Mesenchymal stem cell (in vitro differentiated cells and primary cell): ENCODE measurements around the gene ETV6.

Experiments
- DNase-seq: peaks from one replicate; pipeline ENCODE4 v3.0.0-alpha.2; 2013
- H2AFZ ChIP-seq: one replicate; pipeline ENCODE4 v1.6.1; 2013; ENCODE audit warnings: low read depth, mild to moderate bottlenecking, control low read depth, inconsistent platforms, low read length, moderate library complexity
- H2AK5ac ChIP-seq: 2 replicates; pipeline ENCODE4 v1.6.1; 2013; ENCODE audit warnings: low read length, moderate library complexity, mild to moderate bottlenecking, inconsistent platforms; ENCODE audit not compliant: severe bottlenecking
- H2BK120ac ChIP-seq: one replicate; pipeline ENCODE4 v1.6.1; 2013; ENCODE audit warnings: low read depth, mild to moderate bottlenecking, inconsistent platforms, low read length, moderate library complexity
- H2BK12ac ChIP-seq, 2 experiments: one replicate each; pipeline ENCODE4 v1.6.1; 2013; ENCODE audit warnings: inconsistent platforms in 2 of 2, low read length in 2 of 2, mild to moderate bottlenecking in 2 of 2, moderate library complexity in 2 of 2, control low read depth in 1 of 2
- H2BK15ac ChIP-seq: one replicate; pipeline ENCODE4 v1.6.1; 2013; ENCODE audit warnings: mild to moderate bottlenecking, low read depth, inconsistent platforms; ENCODE audit not compliant: poor library complexity, severe bottlenecking
- H2BK5ac ChIP-seq: 2 replicates; pipeline ENCODE4 v1.6.1; 2013; ENCODE audit warnings: low read depth, mild to moderate bottlenecking, low read length, control low read depth, inconsistent platforms; ENCODE audit not compliant: poor library complexity, severe bottlenecking
- H3K14ac ChIP-seq, 2 experiments: one replicate each; pipeline ENCODE4 v1.6.1; 2013; ENCODE audit warnings: inconsistent platforms in 2 of 2, low read length in 2 of 2, control low read depth in 1 of 2, mild to moderate bottlenecking in 1 of 2, moderate library complexity in 1 of 2
- H3K18ac ChIP-seq, 2 experiments: one replicate each; pipeline ENCODE4 v1.6.1; 2013; ENCODE audit warnings: inconsistent platforms in 2 of 2, low read length in 2 of 2, control low read depth in 1 of 2, low read depth in 1 of 2, mild to moderate bottlenecking in 1 of 2
- H3K23ac ChIP-seq, 2 experiments: one replicate each; pipeline ENCODE4 v1.6.1; 2013; ENCODE audit warnings: inconsistent platforms in 2 of 2, low read length in 2 of 2, mild to moderate bottlenecking in 2 of 2, moderate library complexity in 2 of 2, control low read depth in 1 of 2
- H3K27ac ChIP-seq: 2 replicates; pipeline ENCODE4 v1.5.1; 2013; ENCODE audit warnings: mild to moderate bottlenecking, moderate library complexity, low read length, control low read depth, inconsistent platforms; ENCODE audit not compliant: poor library complexity, severe bottlenecking
- H3K27me3 ChIP-seq, 2 experiments: 2 replicates each; pipeline versions ENCODE4 v1.6.1 to v1.7.0; 2013; ENCODE audit warnings: low read length in 2 of 2, mild to moderate bottlenecking in 2 of 2, moderate library complexity in 2 of 2, control low read depth in 1 of 2, inconsistent platforms in 1 of 2; ENCODE audit not compliant: control insufficient read depth in 1 of 2, insufficient read depth in 1 of 2
- H3K36me3 ChIP-seq, 2 experiments: 2 replicates each; pipeline versions ENCODE4 v1.6.1 to v1.7.0; 2013; ENCODE audit warnings: low read length in 2 of 2, control low read depth in 1 of 2, inconsistent platforms in 1 of 2, low read depth in 1 of 2, mild to moderate bottlenecking in 1 of 2; ENCODE audit not compliant: insufficient read depth in 2 of 2, control insufficient read depth in 1 of 2
- H3K4ac ChIP-seq, 2 experiments: one replicate each; pipeline ENCODE4 v1.6.1; 2013; ENCODE audit warnings: inconsistent platforms in 2 of 2, low read length in 2 of 2, mild to moderate bottlenecking in 2 of 2, moderate library complexity in 2 of 2, control low read depth in 1 of 2, low read depth in 1 of 2
- H3K4me1 ChIP-seq: 2 replicates; pipeline ENCODE4 v1.6.1; 2013; ENCODE audit warnings: low read depth, low read length, control low read depth; ENCODE audit not compliant: control insufficient read depth, insufficient read depth
- H3K4me2 ChIP-seq: 2 replicates; pipeline ENCODE4 v1.6.1; 2013; ENCODE audit warnings: low read length, mild to moderate bottlenecking, inconsistent platforms; ENCODE audit not compliant: poor library complexity, severe bottlenecking
- H3K4me3 ChIP-seq, 2 experiments: 2 replicates each; pipeline versions ENCODE4 v1.5.1 to v1.7.0; 2013; ENCODE audit warnings: low read length in 2 of 2, mild to moderate bottlenecking in 2 of 2, control low read depth in 1 of 2, low read depth in 1 of 2; ENCODE audit not compliant: insufficient read depth in 1 of 2
- H3K79me1 ChIP-seq: replicated peaks from 2 replicates; pipeline ENCODE4 v1.6.1; 2013; ENCODE audit warnings: mild to moderate bottlenecking, control low read depth, low read length, inconsistent platforms; ENCODE audit not compliant: poor library complexity, severe bottlenecking
- H3K9ac ChIP-seq: 2 replicates; pipeline ENCODE4 v1.7.0; 2013; ENCODE audit warnings: mild to moderate bottlenecking, low read length, moderate library complexity
- H3K9me3 ChIP-seq: 2 replicates; pipeline ENCODE4 v1.7.0; 2013; ENCODE audit warnings: mild to moderate bottlenecking, low read length; ENCODE audit not compliant: control insufficient read depth
- H4K8ac ChIP-seq: one replicate; pipeline ENCODE4 v1.6.1; 2013; ENCODE audit warnings: inconsistent platforms, mild to moderate bottlenecking, low read length, moderate library complexity
- H4K91ac ChIP-seq: one replicate; pipeline ENCODE4 v1.6.1; 2013; ENCODE audit warnings: mild to moderate bottlenecking, low read length, inconsistent platforms
- WGBS: methylation state at CpG from one replicate; pipeline ENCODE4 v1.1.7; 2013; ENCODE audit warnings: mixed read lengths; 5-methylcytosine and 5-hydroxymethylcytosine counted together

Gene ETV6

GRCh38 chr12:11759494-11759878, 110.0 kb downstream of the ETV6 start:
- Histone ChIP-seq H2BK5ac (no peak overlapping the region), H3K36me3 (peaks cover 2 to 16% of the 10 kb centered on the region in 2 experiments), H3K9me3 (no peaks in the 10 kb centered on the region), H3K4me1 (peaks cover 24% of the 10 kb centered on the region), H3K27ac (no peak overlapping the region), H2AFZ (no peak overlapping the region), H3K4ac (no peak overlapping the region), H2AK5ac (peak overlapping the region; percentile 11), H3K9ac (no peak overlapping the region), H3K79me1 (peaks cover 29% of the 10 kb centered on the region), H4K8ac (no peak overlapping the region), H2BK12ac (no peak overlapping the region), H4K91ac (no peak overlapping the region), H3K4me2 (no peak overlapping the region), H2BK15ac (no peak overlapping the region), H3K4me3 (no peak overlapping the region), H3K27me3 (no peaks in the 10 kb centered on the region), H2BK120ac (no peak overlapping the region), H3K14ac (no peak overlapping the region), H3K18ac (no peak overlapping the region), H3K23ac (no peak overlapping the region)
- no peak for DNase-seq
- 99% methylated on average over 4 of the region's 5 CpGs for WGBS

GRCh38 chr12:11759899-11760298, 110.4 kb downstream of the ETV6 start:
- no peak overlapping the region for H4K8ac ChIP-seq
- H2BK120ac ChIP-seq, result no peak overlapping the region
- H3K27ac ChIP-seq, result no peak overlapping the region
- H3K14ac ChIP-seq, result no peak overlapping the region
- no peak overlapping the region for H3K23ac ChIP-seq
- no peak overlapping the region for H2BK12ac ChIP-seq
- H2BK5ac ChIP-seq, result no peak overlapping the region
- peak overlapping the region in 1 of 2 experiments; percentile 56 for H3K18ac ChIP-seq
- H3K4ac ChIP-seq, result peak overlapping the region in 1 of 2 experiments; percentile 67
- no peak for DNase-seq
- peaks cover 29% of the 10 kb centered on the region for H3K79me1 ChIP-seq
- no peak overlapping the region for H2AFZ ChIP-seq
- H3K4me1 ChIP-seq, result peaks cover 24% of the 10 kb centered on the region
- no peaks in the 10 kb centered on the region for H3K27me3 ChIP-seq
- no peaks in the 10 kb centered on the region for H3K9me3 ChIP-seq
- peaks cover 2 to 12% of the 10 kb centered on the region in 2 experiments for H3K36me3 ChIP-seq
- no peak overlapping the region for H3K4me2 ChIP-seq
- peak overlapping the region; percentile 49 for H2AK5ac ChIP-seq
- H3K9ac ChIP-seq, result no peak overlapping the region
- 100% methylated on average over 3 of the region's 3 CpGs for WGBS
- no peak overlapping the region for H3K4me3 ChIP-seq
- no peak overlapping the region for H2BK15ac ChIP-seq
- no peak overlapping the region for H4K91ac ChIP-seq

- WGBS, result 91% methylated on average over 5 of the region's 8 CpGs
These were observed 112.5 kb downstream of the ETV6 start for GRCh38 chr12:11761869-11762567.

GRCh38 chr12:11762723-11763326, 113.4 kb downstream of the ETV6 start:
- no peak overlapping the region for H2BK15ac ChIP-seq
- peaks cover 0 to 3% of the 10 kb centered on the region in 2 experiments for H3K36me3 ChIP-seq
- peak overlapping the region; percentile 84 for H3K27ac ChIP-seq
- H3K9me3 ChIP-seq, result no peaks in the 10 kb centered on the region
- peaks cover 21% of the 10 kb centered on the region for H3K4me1 ChIP-seq
- H2BK5ac ChIP-seq, result no peak overlapping the region
- no peak for DNase-seq
- H3K4me3 ChIP-seq, result no peak overlapping the region
- no peak overlapping the region for H2BK120ac ChIP-seq
- H3K9ac ChIP-seq, result no peak overlapping the region
- H2AFZ ChIP-seq, result no peak overlapping the region
- H3K4ac ChIP-seq, result peak overlapping the region; percentile 41 to 63
- no peak overlapping the region for H3K23ac ChIP-seq
- no peak overlapping the region for H3K4me2 ChIP-seq
- H3K79me1 ChIP-seq, result peaks cover 28% of the 10 kb centered on the region
- H2AK5ac ChIP-seq, result peak overlapping the region; percentile 99
- 96% methylated on average over 8 of the region's 9 CpGs for WGBS
- peak overlapping the region in 1 of 2 experiments; percentile 46 for H3K18ac ChIP-seq
- H4K8ac ChIP-seq, result no peak overlapping the region
- H2BK12ac ChIP-seq, result peak overlapping the region; percentile 15 to 54
- H4K91ac ChIP-seq, result no peak overlapping the region
- H3K27me3 ChIP-seq, result no peaks in the 10 kb centered on the region
- H3K14ac ChIP-seq, result no peak overlapping the region

More at GRCh38 chr12:11761869-11762567, 112.5 kb downstream of the ETV6 start:
- no peak overlapping the region for H2AFZ ChIP-seq
- H3K18ac ChIP-seq, result peak overlapping the region in 1 of 2 experiments; percentile 46
- no peak for DNase-seq
- no peak overlapping the region for H3K4ac ChIP-seq
- peaks cover 26% of the 10 kb centered on the region for H3K4me1 ChIP-seq
- H3K79me1 ChIP-seq, result peaks cover 28% of the 10 kb centered on the region
- H2BK15ac ChIP-seq, result no peak overlapping the region
- no peak overlapping the region for H4K8ac ChIP-seq
- no peak overlapping the region for H3K9ac ChIP-seq
- no peaks in the 10 kb centered on the region for H3K9me3 ChIP-seq
- peak overlapping the region; percentile 10 for H2AK5ac ChIP-seq
- H3K4me3 ChIP-seq, result no peak overlapping the region
- no peak overlapping the region for H3K27ac ChIP-seq
- no peak overlapping the region for H2BK120ac ChIP-seq
- no peak overlapping the region for H3K4me2 ChIP-seq
- H2BK12ac ChIP-seq, result peak overlapping the region in 1 of 2 experiments; percentile 15
- H4K91ac ChIP-seq, result peak overlapping the region; percentile 19
- H3K23ac ChIP-seq, result no peak overlapping the region
- H3K36me3 ChIP-seq, result peaks cover 0 to 7% of the 10 kb centered on the region in 2 experiments
- H3K14ac ChIP-seq, result no peak overlapping the region
- H2BK5ac ChIP-seq, result no peak overlapping the region
- H3K27me3 ChIP-seq, result no peaks in the 10 kb centered on the region
